ENCODE results near the gene XRCC1. TPM values are rescaled to one million over a fixed set of nuclear protein-coding genes. Genes with fewer than 3 reads are reported as not detected.

XRCC1 gene
- total and polyA plus RNA-seq, 9 of the 15 experiments (the other 6 are each of a cell fraction or from before 2014, with no cell fraction given): 1.5 to 36.9 (median 24.9) TPM

GRCh38 chr19:43619262-43620060, 44.1 kb upstream of the XRCC1 start, which contains the start of gene ZNF428 (continued):
- TF ChIP-seq SMARCB1 (IDR thresholded peaks at IDR 0.05; ENCODE audit: insufficient read length, low read depth) (no peak), ELK1 (CRISPR knock-in tag; IDR thresholded peaks at IDR 0.05) (no peak), ZNF512 (tag; IDR thresholded peaks at IDR 0.05) (no peak), ZNF280A (IDR thresholded peaks at IDR 0.05; ENCODE audit: low read depth, partially characterized antibody) (no peak), POU5F1 (IDR thresholded peaks at IDR 0.05; ENCODE audit: borderline replicate concordance, low read depth, low read length, partially characterized antibody) (peak; percentile 52), ZNF780A (CRISPR knock-in tag; IDR thresholded peaks at IDR 0.05) (no peak), ZNF778 (CRISPR knock-in tag; IDR thresholded peaks at IDR 0.05) (no peak), FOXJ2 (tag; IDR thresholded peaks at IDR 0.05) (no peak; the same call in 1 of the 2 replicates), PREB (CRISPR knock-in tag; IDR thresholded peaks at IDR 0.05) (no peak), NFE2L1 (tag; IDR thresholded peaks at IDR 0.05; ENCODE audit: borderline replicate concordance, low read depth) (no peak), CREB3 (tag; conservative IDR thresholded peaks at IDR 0.05; ENCODE audit: low read depth) (no peak)
